Activated T-cell treated with anti-CD3 and anti-CD28 coated beads, Interleukin-2, amount 50 U/mL, for 48 hours (primary cell): ENCODE data around the gene IGFBP2.

Experiments
- DNase-seq, 2 experiments: peaks; one replicate each; pipeline ENCODE4 v3.0.0-alpha.2; 2020

The IGFBP2 gene

GRCh38 chr2:216689397-216689796 is 56.2 kb downstream of the IGFBP2 start:
- DNase-seq, result no peak

DNA sequence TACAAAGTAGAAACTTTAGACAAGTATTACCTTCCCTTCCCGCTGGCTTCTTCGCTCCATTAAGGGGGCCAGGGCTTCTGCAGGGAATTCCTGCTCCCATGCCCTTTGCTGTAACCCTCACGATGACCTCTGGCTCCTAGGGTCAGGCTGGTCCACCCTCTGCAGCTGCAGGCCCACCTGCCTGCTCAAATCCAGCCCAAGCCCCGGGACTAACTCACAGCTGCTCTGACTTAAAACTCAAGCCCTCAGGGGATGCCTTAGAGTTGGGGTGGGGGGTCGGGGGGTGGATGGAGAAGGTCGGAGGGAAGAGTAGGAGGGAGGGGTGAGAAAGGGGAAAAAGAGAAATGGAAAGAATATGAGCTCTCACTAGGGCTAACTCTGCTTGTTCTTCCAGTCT is 57.2 kb downstream of the IGFBP2 start:
- DNase-seq, result no peak

DNA sequence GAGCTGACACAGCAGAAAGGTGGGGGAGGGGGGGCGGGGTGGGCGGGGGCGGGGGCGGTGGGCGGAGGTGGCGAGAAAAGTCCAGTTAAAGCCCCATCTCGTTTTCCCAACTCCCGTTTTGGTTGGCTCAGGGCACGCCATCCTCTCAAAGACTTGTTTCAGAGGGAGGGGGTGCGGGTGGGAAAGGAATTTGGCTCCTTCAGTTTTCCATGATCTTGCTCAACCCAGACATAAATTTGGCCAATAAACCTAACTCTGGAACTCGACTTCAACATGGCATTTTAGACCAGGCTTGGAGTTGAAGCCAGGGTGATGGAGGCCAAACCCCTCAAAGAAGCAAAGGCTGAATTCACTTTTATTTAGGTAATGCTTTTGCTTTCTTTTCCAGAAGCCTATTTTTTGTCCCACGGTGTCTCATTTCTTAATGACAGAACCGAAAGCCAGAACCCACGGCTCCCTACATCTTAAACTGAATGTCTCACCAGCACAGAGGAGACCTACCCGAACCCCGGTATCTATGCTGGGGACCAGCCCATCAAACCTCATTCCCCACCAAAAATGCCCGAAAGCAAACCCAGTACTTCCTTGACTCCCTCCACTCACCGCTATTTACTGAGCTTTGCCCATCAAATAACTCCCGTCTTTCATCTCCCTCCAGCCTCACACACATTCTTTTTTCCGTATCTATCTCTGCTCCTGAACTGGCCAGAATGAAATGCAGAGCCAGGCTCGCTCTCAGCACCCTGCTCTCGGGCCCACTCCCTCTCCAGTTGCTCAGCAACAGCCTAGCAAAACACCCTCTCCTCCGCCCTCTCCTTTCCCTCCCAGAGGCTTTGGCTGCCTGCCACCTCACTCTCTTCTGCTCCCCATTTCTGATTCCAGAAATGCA is 57.9 kb downstream of the IGFBP2 start:
- peak in 1 of 2 experiments; percentile 40 for DNase-seq

GRCh38 chr2:216692636-216693413 is 59.6 kb downstream of the IGFBP2 start:
- peak; percentile 85 for DNase-seq

DNA sequence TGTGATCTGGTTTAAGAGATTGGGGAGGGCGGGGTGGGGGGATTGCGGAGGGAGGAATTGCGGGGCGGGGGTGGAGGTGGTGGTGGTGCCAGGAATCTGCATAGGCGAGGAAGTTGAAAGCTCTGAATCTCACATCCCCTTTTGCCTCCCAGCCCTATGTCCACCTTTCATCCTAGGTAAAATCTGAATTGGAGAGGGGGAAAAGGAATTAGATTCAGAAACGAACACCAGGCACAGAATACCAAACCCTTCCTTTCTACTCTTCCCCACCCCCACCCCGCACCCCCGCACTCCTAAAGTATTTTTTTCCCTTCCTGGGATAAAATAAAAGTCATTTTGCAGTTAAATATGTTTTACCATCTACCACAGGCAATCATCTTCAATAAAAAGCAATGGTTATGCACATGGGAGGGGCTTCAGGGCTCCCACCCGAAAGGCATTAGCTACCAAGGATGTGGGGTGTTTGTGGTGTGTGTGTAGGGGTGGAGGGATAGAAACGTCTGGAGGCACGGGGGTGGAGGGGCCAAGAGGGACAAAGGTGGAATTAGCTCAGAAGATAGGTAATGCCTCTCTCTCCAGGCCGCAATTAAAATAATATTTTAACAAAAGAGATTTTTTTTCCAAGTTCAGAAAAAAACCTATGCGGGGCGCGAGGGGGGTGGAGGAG is 60.3 kb downstream of the IGFBP2 start:
- no peak for DNase-seq

DNA sequence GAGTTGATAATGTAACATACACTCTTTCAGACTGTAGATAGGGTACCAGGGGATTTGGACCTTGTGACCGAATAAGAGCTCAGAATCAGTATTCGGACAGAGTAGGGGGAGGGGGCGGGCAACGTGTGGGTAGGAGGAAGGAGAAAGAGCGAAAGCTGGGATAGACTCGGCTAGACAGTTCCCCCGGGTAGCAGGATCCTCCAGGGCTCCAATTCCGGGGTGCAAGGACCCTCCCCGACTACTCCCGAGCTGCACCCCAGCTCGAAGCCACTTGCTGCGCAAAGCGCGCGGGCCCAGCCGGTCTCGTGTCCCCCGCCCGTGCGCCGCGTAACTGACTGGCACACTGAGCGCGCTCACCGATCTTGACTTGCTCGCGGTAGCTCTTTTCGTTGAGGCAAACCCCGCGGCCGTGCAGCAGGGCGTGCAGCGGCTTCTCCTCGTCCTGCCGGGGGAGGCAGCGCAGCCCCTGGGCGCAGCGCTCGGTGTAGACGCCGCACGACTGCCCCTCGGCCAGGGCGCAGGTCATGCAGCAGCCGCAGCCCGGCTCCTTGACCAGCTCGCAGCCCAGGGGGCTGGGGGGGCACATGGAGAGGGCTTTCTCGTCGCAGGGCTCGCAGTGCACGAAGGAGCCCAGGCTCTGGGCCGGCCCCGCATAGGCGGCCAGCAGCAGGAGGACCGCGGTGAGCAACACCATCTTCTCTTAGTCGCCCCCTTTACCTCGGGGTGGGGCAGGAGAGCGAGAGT is 61.0 kb downstream of the IGFBP2 start:
- DNase-seq, result peak; percentile 61 to 68

DNA sequence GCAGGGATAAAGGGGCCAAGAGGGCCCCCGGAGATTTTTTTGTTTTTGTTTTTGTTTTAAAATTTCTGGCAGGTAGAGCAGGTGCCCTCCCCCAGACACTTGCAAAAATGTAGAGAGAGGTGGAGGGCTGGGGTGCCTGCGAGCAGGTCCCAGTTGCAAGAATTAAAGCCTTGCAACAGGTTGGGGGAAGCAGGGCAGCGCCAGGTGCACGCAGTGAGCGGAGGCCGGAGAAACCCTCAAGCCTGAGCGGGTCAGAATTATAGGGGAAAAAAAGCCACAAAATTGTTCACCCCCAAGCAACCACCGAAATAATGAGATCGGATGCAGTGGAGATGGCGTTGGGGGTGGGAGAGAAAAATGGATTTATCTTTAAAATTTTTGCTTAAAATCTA is 61.6 kb downstream of the IGFBP2 start:
- no peak for DNase-seq

DNA sequence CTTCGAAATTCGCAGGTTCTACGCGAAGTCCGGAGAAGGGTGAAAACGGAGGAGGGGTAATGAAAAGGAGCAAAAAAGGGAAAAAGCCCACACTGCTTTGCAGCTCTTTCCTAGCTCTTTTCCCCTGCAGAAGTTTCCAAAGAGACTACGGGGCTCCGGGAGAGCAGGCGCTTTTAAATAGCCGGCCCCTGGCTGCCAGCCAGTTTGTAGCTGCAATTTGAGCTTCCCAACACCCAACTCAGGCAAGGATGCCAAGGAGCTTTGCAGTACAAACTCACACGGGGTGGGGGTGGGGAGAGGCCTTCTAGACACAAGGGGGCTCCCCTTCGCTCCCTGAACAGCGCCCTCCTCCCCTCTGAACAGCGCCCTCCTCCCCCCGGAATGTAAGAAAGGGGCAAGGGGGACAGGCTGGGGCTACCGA is 62.2 kb downstream of the IGFBP2 start, which contains the start of gene IGFBP5:
TSS of gene IGFBP5 (minus strand) at position 149 of the 421 bp plus-strand sequence. CDS start 774 bp downstream, outside the sequence.
- no peak for DNase-seq

GRCh38 chr2:216696321-216696720 is 63.1 kb downstream of the IGFBP2 start:
- no peak for DNase-seq

DNA sequence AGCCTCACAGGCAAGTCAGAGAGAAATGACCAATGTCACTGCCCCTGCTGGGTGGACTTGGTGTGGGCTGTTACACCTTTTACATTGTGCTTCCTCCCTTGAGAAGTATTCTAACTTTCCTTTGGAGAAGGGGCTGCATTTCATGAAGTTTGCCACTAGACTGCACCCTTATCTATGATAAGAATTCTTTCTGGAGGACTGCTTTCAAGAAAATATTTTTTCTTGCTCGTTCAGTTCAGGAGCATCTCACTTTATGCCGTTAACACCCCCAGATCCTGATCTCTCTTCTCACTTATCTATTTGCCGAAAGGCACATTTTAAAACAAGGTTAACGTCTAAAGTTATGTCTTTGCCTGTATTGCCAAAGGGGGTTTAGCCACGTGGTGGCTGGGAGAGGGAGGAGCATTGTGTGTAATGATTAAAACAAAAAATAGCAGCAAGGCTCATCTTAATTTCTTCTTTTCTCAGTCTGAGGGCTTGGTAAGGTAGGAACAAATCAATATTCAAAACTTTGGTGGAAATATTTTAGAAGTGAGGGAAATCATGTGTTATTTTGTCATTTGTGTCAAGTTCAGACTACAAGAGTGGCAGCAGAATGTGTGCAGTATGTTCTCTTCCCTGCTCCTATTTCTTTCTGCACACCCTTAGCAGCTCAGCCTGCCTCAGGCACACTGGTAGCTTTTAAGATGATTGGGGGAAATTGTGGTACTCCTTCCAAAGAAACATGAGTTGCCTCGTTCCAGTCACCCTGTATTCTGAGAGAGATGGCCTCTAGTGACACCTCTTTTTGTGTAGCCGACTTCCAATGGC is 63.7 kb downstream of the IGFBP2 start:
- DNase-seq, result no peak

GRCh38 chr2:216698293-216698692 is 65.1 kb downstream of the IGFBP2 start:
- DNase-seq, result no peak

DNA sequence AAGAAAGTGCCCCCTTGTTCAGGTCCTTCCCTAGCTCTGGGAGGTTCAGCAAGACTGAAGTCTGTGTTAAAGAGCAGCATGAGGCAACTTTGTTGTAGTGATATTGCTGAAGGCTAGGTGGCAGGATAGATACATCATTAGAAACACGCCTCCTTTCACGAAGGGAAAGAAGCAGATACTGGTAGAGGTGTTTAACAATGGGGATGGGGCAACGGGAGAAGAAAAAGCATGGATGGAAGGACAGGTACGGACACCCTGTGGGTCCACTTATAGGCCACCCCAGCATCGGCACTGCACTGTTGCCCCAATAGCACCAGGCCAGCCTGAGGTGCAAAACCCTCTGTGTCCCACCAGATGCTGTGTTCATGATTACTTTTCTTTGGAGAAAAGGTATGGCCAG is 65.7 kb downstream of the IGFBP2 start:
- DNase-seq, result no peak

- DNase-seq, result no peak
Measured at GRCh38 chr2:216700088-216700567, 66.9 kb downstream of the IGFBP2 start.

DNA sequence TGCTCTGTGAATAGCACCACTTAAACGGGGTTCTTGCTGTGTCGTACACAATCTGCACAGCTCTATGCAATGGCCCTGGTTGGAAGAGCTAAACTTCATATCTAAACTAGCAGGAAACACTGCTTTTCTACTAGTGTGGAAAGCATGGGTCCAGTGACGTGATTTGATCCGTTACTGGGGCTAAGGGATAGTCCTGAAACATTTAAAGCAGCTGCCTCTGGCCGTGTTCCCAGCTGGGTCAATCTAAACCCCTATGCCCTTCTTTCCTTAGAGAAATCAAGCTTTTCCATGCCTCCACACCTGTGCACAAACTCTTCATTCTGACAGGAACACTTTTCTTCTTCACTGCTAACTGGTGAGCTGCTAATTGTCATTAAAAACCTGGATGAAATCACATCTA is 67.6 kb downstream of the IGFBP2 start:
- no peak for DNase-seq

DNA sequence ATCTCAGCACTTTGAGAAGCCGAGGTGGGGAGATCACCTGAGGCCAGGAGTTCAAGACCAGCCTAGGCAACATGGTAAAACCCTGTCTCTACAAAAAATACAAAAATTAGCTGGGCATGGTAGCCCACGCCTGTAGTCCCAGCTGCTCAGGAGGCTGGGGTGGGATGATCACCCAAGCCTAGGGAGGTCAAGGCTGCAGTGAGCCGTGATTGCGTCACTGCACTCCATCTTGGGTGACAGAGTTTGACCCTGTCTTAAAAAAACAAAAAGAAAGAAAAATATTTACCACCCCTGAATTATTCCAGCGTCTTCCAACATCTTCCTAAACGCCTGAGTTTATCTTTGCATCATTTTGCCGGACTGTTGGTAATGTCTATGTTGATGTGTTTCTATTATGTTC is 68.3 kb downstream of the IGFBP2 start:
- no peak for DNase-seq

DNA sequence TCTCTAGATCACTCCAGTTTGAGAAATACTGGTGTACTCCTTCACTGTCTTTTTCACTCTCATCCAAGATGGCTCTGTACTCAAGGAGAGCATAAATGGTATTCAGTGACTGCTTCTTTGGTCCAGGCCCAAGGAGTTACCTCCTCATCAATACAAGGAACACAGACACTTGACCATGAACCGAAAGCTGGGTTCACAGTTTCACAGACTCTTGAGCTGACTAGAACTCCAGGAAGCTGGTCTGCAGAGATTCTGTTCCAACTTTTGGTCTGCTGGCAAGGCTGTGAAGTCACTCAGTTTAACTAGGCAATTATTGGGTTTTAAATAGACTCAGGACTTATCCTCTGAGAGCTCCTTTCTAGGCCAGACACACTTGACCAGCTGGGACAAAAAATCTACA is 69.5 kb downstream of the IGFBP2 start:
- no peak for DNase-seq

DNA sequence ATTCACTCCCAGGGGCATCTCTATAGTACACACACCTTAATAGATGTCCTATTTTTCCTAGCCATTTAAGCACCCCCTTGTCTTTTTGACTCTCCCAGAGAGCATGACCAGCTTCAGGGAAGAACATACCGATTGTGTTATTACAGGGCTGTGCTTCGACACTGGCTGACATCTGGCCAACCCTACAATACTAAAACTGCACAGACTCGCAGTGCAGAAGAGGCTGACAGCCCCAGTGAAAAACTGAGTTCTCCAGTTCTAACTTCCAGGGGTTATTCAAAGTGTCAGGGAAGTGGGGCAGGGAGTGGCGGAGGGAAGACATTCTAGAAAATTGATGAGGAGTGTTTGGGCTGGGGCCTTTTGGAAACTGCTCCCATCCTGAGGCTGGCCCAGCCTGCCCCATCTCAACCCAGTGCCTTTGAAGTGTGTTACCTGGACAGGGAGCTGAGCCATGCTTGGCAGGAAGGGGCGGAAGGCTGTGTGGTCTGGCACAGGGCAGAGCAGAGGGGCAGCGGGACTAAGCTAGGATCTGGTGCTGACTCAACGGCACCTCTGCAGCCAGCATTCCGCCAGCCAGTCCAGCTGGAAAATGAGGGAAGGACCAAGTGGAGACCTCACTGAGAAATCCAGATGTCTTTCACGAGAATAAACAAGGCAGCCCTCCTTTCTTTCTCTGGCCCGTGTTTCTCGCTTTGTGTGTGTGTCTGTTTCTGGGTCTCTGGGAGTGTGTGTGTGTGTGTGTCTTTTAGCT is 77.5 kb downstream of the IGFBP2 start:
- no peak for DNase-seq

GRCh38 chr2:216711348-216711747 is 78.1 kb downstream of the IGFBP2 start:
- DNase-seq, result no peak

DNA sequence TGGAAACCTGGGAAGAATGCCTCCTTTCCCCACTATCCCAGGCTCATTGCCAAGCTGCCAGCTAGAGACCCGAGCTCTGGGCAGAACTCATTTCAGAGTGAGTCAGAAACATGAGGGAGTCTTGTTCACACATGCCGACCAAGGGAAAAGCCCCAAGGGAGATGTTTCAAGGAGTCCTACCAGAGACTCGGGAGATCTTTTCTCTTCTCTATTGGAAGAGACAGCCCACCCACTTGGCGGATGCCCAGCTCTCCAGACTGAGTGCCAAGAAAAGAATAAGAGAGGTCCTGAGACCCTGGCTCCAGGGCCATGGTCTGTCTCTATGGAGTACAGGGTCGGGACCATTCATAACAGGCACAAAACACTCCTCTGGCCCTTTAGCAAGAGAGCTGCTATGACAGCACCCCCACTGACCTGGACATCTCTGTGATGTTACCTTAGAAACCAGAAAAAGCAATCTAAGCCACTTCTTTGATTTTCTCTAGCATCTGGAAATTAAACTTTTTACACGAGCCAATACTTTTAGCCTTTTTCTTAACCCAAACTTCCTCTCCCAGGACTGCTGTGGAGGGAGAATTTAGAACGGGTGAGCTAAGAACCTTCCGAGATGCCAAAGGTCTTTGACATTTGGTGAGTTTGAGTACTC is 80.6 kb downstream of the IGFBP2 start:
- no peak for DNase-seq
